Peyer's patch (tissue), 4 donors: ENCODE results near the gene NVL. TPM values are rescaled to one million over a fixed set of nuclear protein-coding genes. Genes with fewer than 3 reads are reported as not detected.
"Not testable (repeated sequence)": the region's sequence is repeated elsewhere in the genome, so short reads cannot be mapped to it uniquely, and the experiment has no call there.

ENCODE experiments used
- DNase-seq, 3 donors: peaks; one replicate each; pipeline ENCODE4 v3.0.0-alpha.2; 2017 to 2019
- H3K27ac ChIP-seq, 4 donors: fragments of 200-600 bp; sonication (generic); one replicate each; pipeline ENCODE4 v1.5.1; 2016 to 2019
- H3K27me3 ChIP-seq, 2 donors: fragments of 200-600 bp; sonication (generic); one replicate each; pipeline ENCODE4 v1.5.1; 2019
- H3K36me3 ChIP-seq, 3 donors: fragments of 200-600 bp; sonication (generic); one replicate each; pipeline ENCODE4 v1.5.1; 2016 to 2019
- H3K4me1 ChIP-seq, 4 donors: fragments of 200-600 bp; sonication (generic); one replicate each; pipeline ENCODE4 v1.5.1; 2016 to 2019
- H3K4me3 ChIP-seq, 4 donors: fragments of 200-600 bp; sonication (generic); 1 replicate in 3 of 4; 2 replicates in 1 of 4; pipeline ENCODE4 v1.5.1; 2016 to 2019; ENCODE audit warnings: mild to moderate bottlenecking in 1 of 4
- H3K9me3 ChIP-seq, 4 donors: fragments of 200-600 bp; sonication (generic); one replicate each; pipeline ENCODE4 v1.5.1; 2016 to 2019; ENCODE audit warnings: mild to moderate bottlenecking in 1 of 4
- POLR2A ChIP-seq, 2 donors: fragments of 450-650 bp; IDR thresholded peaks; one replicate each; pipeline ENCODE4 v1.5.1; 2017; ENCODE audit warnings: antibody characterized with exemption in 2 of 2, mild to moderate bottlenecking in 2 of 2, moderate library complexity in 2 of 2
- total RNA-seq, 4 donors: library from RNA; depleted of rRNA; stranded (reverse); fragments of >200 nt; gene quantifications; one replicate each; pipeline ENCODE4 v1.1.0, GENCODE V29; 2016
- TF ChIP-seq, protein P1 (sequence below), 6 experiments: fragments of 450-650 bp in 4 of 6; fragments of 200-600 bp in 2 of 6; sonication (generic) in 1 of 6; IDR thresholded peaks; one replicate each; pipeline ENCODE4 v1.5.1; 2017 to 2019; ENCODE audit warnings: antibody characterized with exemption in 6 of 6, mild to moderate bottlenecking in 3 of 6, moderate library complexity in 1 of 6

NVL gene
- total RNA-seq, 4 donors from 2014 or later = 26.6 to 96.6 (median 38.3) TPM

DNA sequence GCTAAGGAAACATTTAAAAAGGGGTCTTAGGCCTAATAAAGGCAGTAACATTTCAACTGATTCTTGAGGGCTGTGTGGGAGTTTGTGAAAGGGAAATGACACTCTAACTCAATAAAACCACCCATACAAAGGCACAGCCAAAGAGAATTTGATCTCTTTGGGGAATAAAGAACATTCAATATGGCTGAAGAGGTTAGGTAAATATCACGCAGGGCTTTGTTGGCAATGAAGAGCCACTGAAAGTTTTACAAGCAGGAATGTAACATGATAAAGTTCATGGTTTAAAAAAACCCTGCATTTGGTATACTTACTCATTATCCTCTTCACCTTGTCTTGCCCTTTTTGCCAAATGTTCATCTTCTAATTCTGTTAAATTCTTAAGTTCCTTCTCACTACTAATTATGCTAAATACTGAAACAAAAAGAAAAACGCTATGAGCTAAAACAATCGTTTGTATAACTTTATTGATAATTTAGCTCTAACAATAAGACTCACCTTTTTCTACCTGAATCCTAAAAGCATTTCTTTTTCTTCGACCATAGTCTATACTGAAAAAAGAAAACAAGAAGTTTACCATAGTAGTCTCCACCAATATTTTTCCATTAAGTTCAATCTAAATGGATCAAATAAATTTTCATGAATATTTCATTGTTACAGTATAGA lies 12.5 kb downstream of the NVL start:
- H3K36me3 ChIP-seq = peaks cover 0 to 31% (median 0%) of the 10 kb centered on the region in 3 donors
- no peaks in the 10 kb centered on the region for H3K9me3 ChIP-seq
- H3K27ac ChIP-seq = no peak overlapping the region
- no peaks in the 10 kb centered on the region for H3K27me3 ChIP-seq
- no peak for TF ChIP-seq POLR2A (IDR thresholded peaks at IDR 0.05)
- TF ChIP-seq, protein P1, sequence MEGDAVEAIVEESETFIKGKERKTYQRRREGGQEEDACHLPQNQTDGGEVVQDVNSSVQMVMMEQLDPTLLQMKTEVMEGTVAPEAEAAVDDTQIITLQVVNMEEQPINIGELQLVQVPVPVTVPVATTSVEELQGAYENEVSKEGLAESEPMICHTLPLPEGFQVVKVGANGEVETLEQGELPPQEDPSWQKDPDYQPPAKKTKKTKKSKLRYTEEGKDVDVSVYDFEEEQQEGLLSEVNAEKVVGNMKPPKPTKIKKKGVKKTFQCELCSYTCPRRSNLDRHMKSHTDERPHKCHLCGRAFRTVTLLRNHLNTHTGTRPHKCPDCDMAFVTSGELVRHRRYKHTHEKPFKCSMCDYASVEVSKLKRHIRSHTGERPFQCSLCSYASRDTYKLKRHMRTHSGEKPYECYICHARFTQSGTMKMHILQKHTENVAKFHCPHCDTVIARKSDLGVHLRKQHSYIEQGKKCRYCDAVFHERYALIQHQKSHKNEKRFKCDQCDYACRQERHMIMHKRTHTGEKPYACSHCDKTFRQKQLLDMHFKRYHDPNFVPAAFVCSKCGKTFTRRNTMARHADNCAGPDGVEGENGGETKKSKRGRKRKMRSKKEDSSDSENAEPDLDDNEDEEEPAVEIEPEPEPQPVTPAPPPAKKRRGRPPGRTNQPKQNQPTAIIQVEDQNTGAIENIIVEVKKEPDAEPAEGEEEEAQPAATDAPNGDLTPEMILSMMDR (IDR thresholded peaks at IDR 0.05) = no peak
- no peak overlapping the region for H3K4me3 ChIP-seq
- H3K4me1 ChIP-seq = no peaks in the 10 kb centered on the region
- DNase-seq = no peak

DNA sequence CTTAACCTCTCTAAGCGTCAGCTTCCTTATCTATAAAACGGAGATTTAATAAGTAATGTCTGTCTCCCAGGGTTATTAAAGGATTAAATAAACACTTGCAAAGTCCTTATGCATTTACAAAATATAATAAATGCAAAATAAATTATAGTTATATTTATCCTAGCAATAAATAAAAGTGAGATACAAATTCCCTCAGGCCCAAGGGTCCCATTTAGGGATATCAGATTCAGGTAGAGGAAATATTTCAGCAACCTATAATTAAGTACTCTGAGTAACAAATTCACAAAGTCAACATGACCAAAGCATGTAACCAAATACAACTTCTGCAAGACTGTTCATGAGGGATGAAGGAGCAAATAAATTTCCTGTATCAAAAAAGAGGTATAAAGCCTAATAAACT lies 17.9 kb downstream of the NVL start:
- TF ChIP-seq POLR2A (IDR thresholded peaks at IDR 0.05) = no peak
- TF ChIP-seq, protein P1 (IDR thresholded peaks at IDR 0.05) = no peak
- Histone ChIP-seq H3K36me3 (peaks cover 0 to 62% (median 0%) of the 10 kb centered on the region in 3 donors), H3K27ac (no peak overlapping the region)

GRCh38 chr1:224311503-224311902 lies 18.5 kb downstream of the NVL start:
- not testable (repeated sequence) for H3K9me3 ChIP-seq, H3K27me3 ChIP-seq, H3K4me1 ChIP-seq, DNase-seq, H3K4me3 ChIP-seq, H3K27ac ChIP-seq
- peaks cover 0 to 62% (median 0%) of the 10 kb centered on the region in 3 donors for H3K36me3 ChIP-seq

More for the DNA sequence above, 17.9 kb downstream of the NVL start:
- Histone ChIP-seq H3K27me3 (no peaks in the 10 kb centered on the region), H3K4me1 (no peaks in the 10 kb centered on the region), H3K4me3 (no peak overlapping the region), H3K9me3 (no peaks in the 10 kb centered on the region)
- DNase-seq = no peak

DNA sequence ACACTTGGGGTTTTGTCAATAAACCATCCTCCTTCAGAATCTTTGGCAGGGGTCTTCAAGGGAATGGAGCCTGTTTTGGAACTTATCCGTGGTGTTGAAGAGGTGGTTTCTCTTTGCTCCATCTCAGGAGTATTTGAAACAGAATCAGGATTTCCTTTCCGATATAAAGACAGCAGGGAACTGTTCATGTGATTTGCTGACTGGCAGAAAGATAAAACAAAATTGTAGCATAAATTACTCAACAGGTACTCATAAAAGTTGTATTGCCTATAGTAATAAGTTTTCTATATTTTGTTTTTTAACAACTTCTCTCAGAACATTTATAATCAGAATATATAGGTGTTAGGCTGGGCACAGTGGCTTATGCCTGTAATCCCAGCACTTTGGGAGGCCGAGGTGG lies 21.9 kb downstream of the NVL start:
- no peak overlapping the region for H3K4me3 ChIP-seq
- H3K27me3 ChIP-seq = no peaks in the 10 kb centered on the region
- H3K36me3 ChIP-seq = peaks cover 0 to 74% (median 0%) of the 10 kb centered on the region in 3 donors
- H3K9me3 ChIP-seq = no peaks in the 10 kb centered on the region
- TF ChIP-seq, protein P1 (IDR thresholded peaks at IDR 0.05) = no peak
- no peak for TF ChIP-seq POLR2A (IDR thresholded peaks at IDR 0.05)
- DNase-seq = no peak
- no peaks in the 10 kb centered on the region for H3K4me1 ChIP-seq
- H3K27ac ChIP-seq = no peak overlapping the region

DNA sequence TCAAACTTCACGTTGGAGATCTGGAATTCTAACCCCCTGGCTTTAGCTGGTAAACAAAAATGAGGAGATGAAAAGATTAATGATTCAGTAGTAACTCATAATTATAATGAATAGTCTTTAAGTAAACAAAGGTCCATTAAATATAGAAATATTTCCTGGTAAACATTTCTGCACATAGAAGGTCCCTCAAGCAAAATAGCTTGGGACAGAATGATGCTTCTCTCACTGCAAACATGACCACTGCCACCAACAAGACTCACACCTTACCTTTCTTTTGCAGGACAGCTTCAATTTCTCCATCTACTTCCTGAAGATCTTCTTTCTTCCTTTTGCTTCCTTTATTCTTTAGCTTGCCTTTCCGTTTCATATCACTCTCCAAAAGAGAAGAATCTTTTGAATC lies 25.2 kb downstream of the NVL start:
- H3K4me1 ChIP-seq = no peaks in the 10 kb centered on the region
- H3K27ac ChIP-seq = no peak overlapping the region
- H3K36me3 ChIP-seq = peaks cover 0 to 87% (median 0%) of the 10 kb centered on the region in 3 donors
- no peaks in the 10 kb centered on the region for H3K9me3 ChIP-seq
- no peak for DNase-seq
- no peak overlapping the region for H3K4me3 ChIP-seq
- H3K27me3 ChIP-seq = no peaks in the 10 kb centered on the region
- TF ChIP-seq, protein P1 (IDR thresholded peaks at IDR 0.05) = no peak
- no peak for TF ChIP-seq POLR2A (IDR thresholded peaks at IDR 0.05)

DNA sequence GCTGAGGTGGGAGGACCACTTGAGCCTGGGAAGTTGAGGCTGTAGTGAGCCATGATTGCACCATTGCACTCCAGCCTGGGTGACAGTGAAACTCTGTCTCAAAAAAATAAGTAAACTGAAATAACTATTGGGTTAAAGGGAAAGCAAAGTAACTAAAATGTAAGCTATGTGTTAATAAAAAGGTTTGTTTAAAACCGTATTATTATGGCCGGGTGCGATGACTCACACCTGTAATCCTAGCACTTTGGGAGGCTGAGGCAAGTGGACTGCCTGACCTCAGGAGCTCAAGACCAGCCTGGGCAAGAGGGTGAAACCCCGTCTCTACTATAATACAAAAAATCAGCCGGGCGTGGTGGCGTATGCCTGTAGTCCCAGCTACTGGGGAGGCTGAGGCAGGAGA lies 27.0 kb downstream of the NVL start:
- peaks cover 0 to 90% (median 0%) of the 10 kb centered on the region in 3 donors for H3K36me3 ChIP-seq

More for the DNA sequence above, 27.0 kb downstream of the NVL start:
- Histone ChIP-seq H3K9me3 (no peaks in the 10 kb centered on the region), H3K27ac (no peak overlapping the region), H3K27me3 (no peaks in the 10 kb centered on the region), H3K4me3 (no peak overlapping the region), H3K4me1 (no peaks in the 10 kb centered on the region)
- DNase-seq = no peak
- TF ChIP-seq, protein P1 (IDR thresholded peaks at IDR 0.05) = no peak
